Lung (tissue), 12 donors: Measurements from ENCODE around the gene GNG2. TPM values are rescaled to one million over a fixed set of nuclear protein-coding genes. Genes with fewer than 3 reads are reported as not detected.
A peak's percentile ranks its signal among the peaks of the same experiment; 100 is the strongest.

ENCODE experiments used
- ATAC-seq: fragments of 200-7000 bp; cut with Tn5 transposase; one replicate; pipeline ENCODE4 v1.9.1; 2020; ENCODE audit warnings: moderate number of reproducible peaks; ENCODE audit not compliant: insufficient read depth, low FRiP score
- DNase-seq, 3 donors: peaks; one replicate each; pipeline ENCODE4 v3.0.0-alpha.2; 2013 to 2017
- H3K27ac ChIP-seq, 2 donors: one replicate each; pipeline ENCODE4 v1.5.1; 2013; ENCODE audit warnings: mild to moderate bottlenecking in 2 of 2, moderate library complexity in 2 of 2, control low read depth in 1 of 2, inconsistent platforms in 1 of 2, low read depth in 1 of 2, low read length in 1 of 2
- H3K27me3 ChIP-seq, 3 donors: one replicate each; pipeline ENCODE4 v1.5.1; 2013; ENCODE audit warnings: low read length in 2 of 3; ENCODE audit not compliant: control insufficient read depth in 3 of 3, insufficient read depth in 3 of 3
- H3K36me3 ChIP-seq, 4 donors: one replicate each; pipeline ENCODE4 v1.5.1; 2013; ENCODE audit warnings: low read length in 4 of 4, mild to moderate bottlenecking in 1 of 4, moderate library complexity in 1 of 4; ENCODE audit not compliant: control insufficient read depth in 4 of 4, insufficient read depth in 4 of 4
- H3K4me1 ChIP-seq, 5 donors: one replicate each; pipeline ENCODE4 v1.5.1; 2013; ENCODE audit warnings: low read length in 5 of 5, mild to moderate bottlenecking in 2 of 5, moderate library complexity in 1 of 5; ENCODE audit not compliant: control insufficient read depth in 5 of 5, insufficient read depth in 5 of 5
- H3K4me3 ChIP-seq: one replicate; pipeline ENCODE4 v1.5.1; 2013; ENCODE audit warnings: mild to moderate bottlenecking, control low read depth, moderate library complexity
- H3K9ac ChIP-seq, 2 donors: one replicate each; pipeline ENCODE4 v1.5.1; 2013; ENCODE audit warnings: low read length in 2 of 2, control low read depth in 1 of 2; ENCODE audit not compliant: insufficient read depth in 1 of 2
- H3K9me3 ChIP-seq, 4 donors: one replicate each; pipeline ENCODE4 v1.5.1; 2013; ENCODE audit warnings: low read length in 3 of 4, mild to moderate bottlenecking in 1 of 4, moderate library complexity in 1 of 4; ENCODE audit not compliant: control insufficient read depth in 4 of 4, insufficient read depth in 3 of 4
- WGBS, 2 donors: extraction: QIAGEN DNeasy Blood & Tissue Kit; methylation state at CpG; one replicate each; pipeline ENCODE4 v1.1.7; 2013; 5-methylcytosine and 5-hydroxymethylcytosine counted together
- polyA plus RNA-seq, 2 donors: library from polyadenylated mRNA; stranded (reverse); fragments of 200-250 nt; gene quantifications; one replicate each; pipeline ENCODE4 v1.2.1, GENCODE V29; 2013
- total RNA-seq, 2 donors: library from RNA; depleted of rRNA in 1 of 2; stranded (reverse); fragments of >200 nt in 1 of 2; gene quantifications; one replicate each; pipeline ENCODE4 v1.2.1, GENCODE V29; 2014 to 2021
- TF ChIP-seq, protein P1 (sequence below): IDR thresholded peaks from 2 replicates; pipeline ENCODE4 v1.5.1; 2012; ENCODE audit warnings: mild to moderate bottlenecking; ENCODE audit errors: control extremely low read depth, extremely low read depth
- donor health status: control.
- donor health status: control.
- donor health status: Bipolar disorder and iron deficiency.
- donor health status: healthy.
- donor health status: DM: yes; HTN: yes; CAD: no.

Gene GNG2
- total and polyA plus RNA-seq, 4 donors = 3.7 to 42.3 (median 21.5) TPM

- Histone ChIP-seq H3K9ac (no peak overlapping the region), H3K36me3 (peaks cover 0 to 12% (median 0%) of the 10 kb centered on the region in 4 donors), H3K9me3 (peaks cover 0 to 10% (median 0%) of the 10 kb centered on the region in 4 donors), H3K27me3 (no peaks in the 10 kb centered on the region), H3K4me1 (peaks cover 0 to 26% (median 0%) of the 10 kb centered on the region in 5 donors), H3K4me3 (no peak overlapping the region), H3K27ac (no peak overlapping the region)
- TF ChIP-seq, protein P1, sequence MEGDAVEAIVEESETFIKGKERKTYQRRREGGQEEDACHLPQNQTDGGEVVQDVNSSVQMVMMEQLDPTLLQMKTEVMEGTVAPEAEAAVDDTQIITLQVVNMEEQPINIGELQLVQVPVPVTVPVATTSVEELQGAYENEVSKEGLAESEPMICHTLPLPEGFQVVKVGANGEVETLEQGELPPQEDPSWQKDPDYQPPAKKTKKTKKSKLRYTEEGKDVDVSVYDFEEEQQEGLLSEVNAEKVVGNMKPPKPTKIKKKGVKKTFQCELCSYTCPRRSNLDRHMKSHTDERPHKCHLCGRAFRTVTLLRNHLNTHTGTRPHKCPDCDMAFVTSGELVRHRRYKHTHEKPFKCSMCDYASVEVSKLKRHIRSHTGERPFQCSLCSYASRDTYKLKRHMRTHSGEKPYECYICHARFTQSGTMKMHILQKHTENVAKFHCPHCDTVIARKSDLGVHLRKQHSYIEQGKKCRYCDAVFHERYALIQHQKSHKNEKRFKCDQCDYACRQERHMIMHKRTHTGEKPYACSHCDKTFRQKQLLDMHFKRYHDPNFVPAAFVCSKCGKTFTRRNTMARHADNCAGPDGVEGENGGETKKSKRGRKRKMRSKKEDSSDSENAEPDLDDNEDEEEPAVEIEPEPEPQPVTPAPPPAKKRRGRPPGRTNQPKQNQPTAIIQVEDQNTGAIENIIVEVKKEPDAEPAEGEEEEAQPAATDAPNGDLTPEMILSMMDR = no peak
- DNase-seq (no peak), ATAC-seq (no peak)
- WGBS, 2 donors = 90 to 94% methylated on average over 2 of the region's 2 CpGs
Measured at GRCh38 chr14:51942971-51943370, 82.6 kb downstream of the GNG2 start.

DNA sequence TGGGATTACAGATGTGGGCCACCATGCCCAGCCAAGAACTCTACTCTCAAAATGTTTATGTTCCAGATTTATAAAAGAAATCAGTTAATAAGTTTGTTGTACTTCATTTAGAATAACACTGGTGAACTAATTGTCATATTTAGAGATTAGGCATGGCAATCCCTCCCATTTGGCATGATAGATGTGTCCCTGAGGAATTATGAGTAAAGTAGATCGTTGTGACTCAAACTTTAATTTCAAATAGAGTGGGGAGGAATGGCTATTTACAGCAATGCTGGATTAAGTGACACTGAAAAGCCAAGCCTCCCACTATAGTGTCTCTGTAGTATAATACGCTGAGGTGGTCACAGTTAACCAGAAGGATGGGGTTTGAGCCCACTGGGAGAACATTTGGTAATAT lies 89.6 kb downstream of the GNG2 start:
- peaks cover 0 to 18% (median 8%) of the 10 kb centered on the region in 4 donors for H3K36me3 ChIP-seq
- no peaks in the 10 kb centered on the region for H3K27me3 ChIP-seq
- peaks cover 0 to 7% (median 0%) of the 10 kb centered on the region in 4 donors for H3K9me3 ChIP-seq
- DNase-seq (peak in 1 of 3 donors; percentile 26), ATAC-seq (no peak)
- TF ChIP-seq, protein P1 = no peak
- no peak overlapping the region for H3K27ac ChIP-seq
- no peak overlapping the region for H3K4me3 ChIP-seq
- H3K4me1 ChIP-seq = no peaks in the 10 kb centered on the region
- no peak overlapping the region for H3K9ac ChIP-seq
- 84 to 96% methylated on average over 2 of the region's 2 CpGs for WGBS, 2 donors

- 44 to 79% methylated on average over 3 of the region's 3 CpGs for WGBS, 2 donors
- H3K9ac ChIP-seq = no peak overlapping the region
- peaks cover 0 to 7% (median 0%) of the 10 kb centered on the region in 4 donors for H3K9me3 ChIP-seq
- H3K4me1 ChIP-seq = no peaks in the 10 kb centered on the region
- TF ChIP-seq, protein P1 = no peak
- no peak overlapping the region for H3K4me3 ChIP-seq
- H3K36me3 ChIP-seq = peaks cover 0 to 21% (median 9%) of the 10 kb centered on the region in 4 donors
- H3K27ac ChIP-seq = no peak overlapping the region
- H3K27me3 ChIP-seq = no peaks in the 10 kb centered on the region
- peak in 2 of 3 donors; percentile 51 to 57 for DNase-seq
- ATAC-seq = no peak
Measured at GRCh38 chr14:51951656-51952055, 91.2 kb downstream of the GNG2 start.

DNA sequence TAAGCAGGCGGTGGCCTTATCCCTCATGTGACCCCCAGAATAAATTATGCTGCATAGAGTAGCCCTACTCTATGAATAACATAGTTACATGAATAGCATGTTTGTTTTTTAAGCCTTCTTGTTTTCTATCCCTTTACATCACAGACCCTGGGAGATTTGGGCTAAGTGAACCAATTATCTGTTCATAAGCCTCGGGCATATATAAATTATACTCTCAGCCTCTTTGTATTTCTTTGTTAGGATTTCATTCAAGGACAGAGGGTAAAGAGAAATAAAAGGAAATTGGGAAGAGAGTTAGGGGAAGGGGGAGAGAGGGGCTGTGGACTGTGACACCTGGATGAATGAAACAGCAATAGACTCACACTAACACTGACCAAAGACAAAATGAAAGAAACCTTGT lies 93.6 kb downstream of the GNG2 start:
- no peak overlapping the region for H3K27ac ChIP-seq

More for the DNA sequence above, 93.6 kb downstream of the GNG2 start:
- Histone ChIP-seq H3K9me3 (peaks cover 1 to 9% (median 6%) of the 10 kb centered on the region in 4 donors), H3K4me3 (no peak overlapping the region), H3K36me3 (peaks cover 0 to 31% (median 10%) of the 10 kb centered on the region in 4 donors), H3K9ac (no peak overlapping the region), H3K27me3 (no peaks in the 10 kb centered on the region), H3K4me1 (no peaks in the 10 kb centered on the region)
- ATAC-seq (no peak), DNase-seq (no peak)
- TF ChIP-seq, protein P1 = no peak
- WGBS, 2 donors = 94 to 95% methylated on average over 2 of the region's 2 CpGs
